ENCODE measurements around the gene CIAO3.

The CIAO3 gene

DNA sequence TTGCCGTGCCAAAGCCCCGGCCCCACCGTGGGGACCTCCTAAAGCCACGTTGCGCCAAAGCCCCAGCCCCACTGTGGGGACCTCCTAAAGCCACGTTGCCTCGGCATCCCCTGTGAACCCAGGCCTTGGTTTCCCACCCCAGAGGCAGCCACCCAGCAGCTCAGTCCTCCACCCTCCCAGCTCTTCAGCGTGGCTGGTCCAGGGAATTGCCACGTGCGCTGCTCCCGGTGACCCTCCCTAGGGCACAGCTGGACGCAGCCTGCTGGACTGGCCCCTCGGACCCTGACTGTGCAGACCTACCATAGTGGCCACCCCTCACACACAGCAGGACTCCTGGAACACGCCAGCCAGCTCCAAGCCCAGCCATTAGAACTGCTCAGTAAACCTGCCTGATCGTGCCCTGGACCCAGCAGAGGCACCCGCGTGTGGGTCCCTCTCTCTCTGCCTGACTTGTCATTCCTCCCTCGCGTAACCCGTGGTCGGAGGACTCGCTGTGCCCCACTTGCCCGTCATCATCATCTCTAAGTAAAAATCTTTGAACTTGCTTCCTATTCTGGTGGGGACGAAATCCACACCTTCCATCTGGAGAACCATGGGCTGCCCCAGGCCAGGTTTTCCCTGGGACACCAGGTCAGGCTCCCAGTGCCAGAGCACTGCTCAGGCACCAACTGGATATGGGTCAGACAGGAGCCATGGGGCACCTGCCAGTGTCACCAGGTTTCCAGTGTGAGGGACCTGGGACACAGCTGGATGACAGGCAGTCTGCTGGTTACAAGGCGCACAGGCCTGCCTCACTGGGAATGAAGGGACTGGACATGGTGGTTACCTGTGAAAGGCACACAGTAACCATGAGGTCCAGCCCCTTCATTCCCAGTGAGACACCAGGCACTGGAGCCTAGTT, 5.6 kb downstream of the CIAO3 start:
- no peak for DNase-seq (ENCODE audit: low read depth)

- DNase-seq (ENCODE audit: low read depth): no peak
Measured at GRCh38 chr16:734208-734980, 6.4 kb downstream of the CIAO3 start.

GRCh38 chr16:733382-734207, 7.2 kb downstream of the CIAO3 start:
- no peak for DNase-seq (ENCODE audit: low read depth)

DNA sequence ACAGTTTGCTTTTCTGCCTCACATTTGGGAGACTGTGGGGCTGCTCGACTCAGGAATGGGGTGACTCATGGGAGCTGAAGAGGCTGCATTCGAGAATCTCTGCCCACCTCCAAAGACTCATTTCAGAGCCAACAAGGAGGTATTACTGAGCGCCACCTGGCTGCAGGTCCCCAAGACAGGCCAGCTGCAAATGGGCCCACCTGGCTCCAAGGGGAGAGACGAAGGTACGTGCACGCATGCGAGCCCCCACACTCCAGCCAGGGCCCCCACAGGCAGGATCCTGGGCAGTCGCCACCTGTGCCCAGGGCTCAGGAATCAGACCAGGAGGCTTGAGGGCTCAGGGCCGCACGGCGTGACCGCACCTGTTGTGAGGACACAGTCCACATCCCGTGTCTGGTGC, 7.9 kb downstream of the CIAO3 start:
- no peak for DNase-seq (ENCODE audit: low read depth)

GRCh38 chr16:732332-732731, 8.5 kb downstream of the CIAO3 start:
- DNase-seq (ENCODE audit: low read depth): no peak

DNA sequence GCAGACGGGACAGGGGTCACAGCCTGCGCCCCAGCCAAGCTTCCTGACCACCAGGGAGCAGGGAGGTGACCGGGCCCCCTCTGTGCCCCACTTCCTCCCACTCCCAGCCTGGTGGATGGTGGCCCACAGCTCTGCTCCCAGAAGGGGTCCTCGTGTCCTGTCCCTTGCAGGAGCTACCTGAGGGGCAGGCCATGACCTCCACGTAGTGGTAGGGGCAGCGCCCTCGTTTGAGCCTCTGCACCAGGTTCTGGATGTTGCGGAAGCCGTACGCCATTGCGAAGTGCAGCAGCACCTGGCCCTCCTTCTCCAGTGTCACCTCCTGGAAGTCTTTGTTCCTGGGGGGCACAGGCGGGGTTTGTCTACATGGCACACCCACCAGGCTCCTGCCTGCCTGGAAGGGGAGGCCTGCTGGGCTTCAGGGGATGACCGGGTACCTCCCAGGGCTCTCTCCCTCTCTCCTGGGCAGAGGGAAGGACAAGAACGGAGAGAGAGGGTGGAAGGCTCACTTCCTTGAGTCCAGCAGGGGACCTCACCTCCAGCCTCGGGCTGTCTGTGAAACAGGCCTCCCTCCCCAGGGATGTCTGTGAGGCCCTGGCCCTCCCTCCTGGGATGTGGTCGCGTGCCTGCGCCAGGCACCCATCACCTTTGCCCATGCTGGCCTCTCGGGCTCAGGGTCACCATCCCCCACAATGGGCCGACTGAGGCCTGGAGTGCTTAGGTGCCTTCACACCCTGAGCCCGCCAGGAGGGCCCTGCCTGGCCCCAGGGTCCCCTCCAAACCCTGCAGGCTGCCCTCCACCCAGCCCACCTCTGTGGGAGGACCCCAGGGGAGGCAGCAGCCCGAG, 9.9 kb downstream of the CIAO3 start:
- no peak for DNase-seq (ENCODE audit: low read depth)

DNA sequence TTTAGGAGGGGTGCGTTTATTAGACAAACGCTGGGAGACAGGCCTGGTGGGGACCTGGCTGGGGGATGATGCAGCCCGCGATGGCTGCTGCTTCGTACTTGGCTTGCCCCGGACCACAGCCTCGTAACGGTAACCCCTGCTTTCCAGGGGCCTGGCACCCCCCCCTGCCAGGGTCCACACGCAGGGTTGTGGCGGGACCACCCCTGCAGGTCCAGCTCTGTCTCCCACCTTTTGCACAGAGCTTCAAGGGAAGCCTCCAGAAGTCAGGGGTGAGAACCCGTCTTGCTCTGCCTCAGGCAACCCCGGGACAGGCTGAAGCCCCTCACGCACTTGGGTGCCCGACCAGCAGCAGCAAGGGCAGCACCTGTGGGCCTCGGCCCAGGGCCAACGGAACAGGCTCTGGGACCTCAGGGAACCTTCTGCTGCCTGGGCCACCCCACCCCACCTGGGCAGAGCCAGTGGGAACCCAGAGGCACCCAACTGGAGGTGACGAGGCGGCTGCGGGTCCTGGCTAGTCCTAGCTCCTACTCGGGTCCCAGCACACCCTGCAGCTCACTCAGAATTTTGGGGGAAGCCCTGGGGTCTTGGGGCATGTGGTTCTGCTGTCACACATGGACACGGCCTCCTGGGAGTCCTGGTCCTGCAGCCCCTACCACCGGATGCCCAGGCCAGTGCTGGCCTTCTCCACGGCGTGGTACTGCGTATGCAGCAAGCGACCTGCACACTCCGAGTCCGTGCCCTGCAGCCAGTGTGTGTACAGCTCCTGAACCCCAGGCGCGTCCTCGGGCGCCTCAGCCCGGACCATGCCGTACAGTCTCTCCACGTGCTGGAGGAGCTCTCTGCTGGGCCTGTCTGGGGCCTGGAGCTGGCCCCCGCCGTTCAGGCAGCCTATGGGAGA, 10.8 kb downstream of the CIAO3 start:
- DNase-seq (ENCODE audit: low read depth): no peak

GRCh38 chr16:728890-729744, 11.7 kb downstream of the CIAO3 start:
- no peak for DNase-seq (ENCODE audit: low read depth)

DNA sequence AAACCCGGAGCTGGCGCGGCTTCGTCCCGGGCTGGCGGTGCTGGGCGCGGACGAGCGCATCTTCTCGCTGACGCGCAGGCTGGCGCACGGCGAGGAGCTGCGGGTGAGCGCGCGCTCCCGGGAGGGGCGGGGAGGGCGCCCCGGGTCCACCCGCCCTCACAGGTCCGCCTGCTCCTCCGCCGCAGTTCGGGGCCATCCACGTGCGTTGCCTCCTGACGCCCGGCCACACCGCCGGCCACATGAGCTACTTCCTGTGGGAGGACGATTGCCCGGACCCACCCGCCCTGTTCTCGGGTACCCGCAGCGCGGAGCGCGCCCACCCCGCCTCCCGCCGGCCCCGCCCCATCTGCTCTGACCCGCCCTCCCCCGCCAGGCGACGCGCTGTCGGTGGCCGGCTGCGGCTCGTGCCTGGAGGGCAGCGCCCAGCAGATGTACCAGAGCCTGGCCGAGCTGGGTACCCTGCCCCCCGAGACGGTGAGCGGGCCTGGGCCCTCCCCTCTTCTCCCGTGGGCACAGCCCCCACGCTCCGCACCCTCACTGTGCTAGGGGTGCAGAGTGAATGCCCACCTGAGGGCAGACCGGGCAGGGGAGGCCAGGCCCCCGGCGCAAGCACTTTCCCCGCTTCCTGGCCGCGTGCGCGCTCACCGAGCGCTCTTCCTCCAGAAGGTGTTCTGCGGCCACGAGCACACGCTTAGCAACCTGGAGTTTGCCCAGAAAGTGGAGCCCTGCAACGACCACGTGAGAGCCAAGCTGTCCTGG, 12.5 kb downstream of the CIAO3 start:
- peak; percentile 47 for DNase-seq (ENCODE audit: low read depth)

DNA sequence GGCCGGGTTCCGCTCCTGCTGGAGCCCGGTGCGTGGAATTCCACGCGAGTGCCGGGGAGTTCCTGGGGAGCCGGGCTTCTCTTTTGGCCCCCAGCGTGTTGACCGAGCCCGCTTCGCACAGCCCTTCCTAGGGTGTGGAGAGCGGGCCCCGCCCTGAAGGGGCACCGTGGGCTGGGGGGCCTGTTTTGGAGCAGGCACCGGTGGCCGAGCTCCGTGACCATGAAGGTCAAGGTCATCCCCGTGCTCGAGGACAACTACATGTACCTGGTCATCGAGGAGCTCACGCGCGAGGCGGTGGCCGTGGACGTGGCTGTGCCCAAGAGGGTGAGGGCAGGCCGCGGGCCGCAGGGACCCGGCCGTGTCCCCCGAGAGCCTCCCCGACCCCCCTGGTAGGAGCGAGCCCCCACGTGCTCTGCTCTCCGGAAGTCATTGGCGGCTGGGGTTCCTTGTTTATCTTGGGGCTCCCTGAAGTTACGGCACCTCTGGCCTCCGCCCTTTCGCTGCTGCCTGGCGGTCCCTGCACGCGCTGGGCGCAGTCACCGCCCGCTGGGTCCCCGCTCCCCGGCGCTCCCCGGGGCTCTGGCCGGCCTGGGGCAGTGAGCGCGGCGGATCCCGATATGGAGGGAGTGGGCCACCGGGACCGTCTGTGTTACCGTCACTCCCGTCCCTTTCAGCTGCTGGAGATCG, 13.4 kb downstream of the CIAO3 start:
- no peak for DNase-seq (ENCODE audit: low read depth)

GRCh38 chr16:726438-727290, 14.1 kb downstream of the CIAO3 start, which contains the start of the genes CCDC78 and HAGHL:
Gene CCDC78, minus strand, starts transcription at chr16:726443. Its CDS starts 76 bp downstream, at chr16:726367.
Gene HAGHL, plus strand, starts transcription at chr16:727106. Its CDS starts 404 bp downstream, at chr16:727510.
- peak; percentile 49 for DNase-seq (ENCODE audit: low read depth)

DNA sequence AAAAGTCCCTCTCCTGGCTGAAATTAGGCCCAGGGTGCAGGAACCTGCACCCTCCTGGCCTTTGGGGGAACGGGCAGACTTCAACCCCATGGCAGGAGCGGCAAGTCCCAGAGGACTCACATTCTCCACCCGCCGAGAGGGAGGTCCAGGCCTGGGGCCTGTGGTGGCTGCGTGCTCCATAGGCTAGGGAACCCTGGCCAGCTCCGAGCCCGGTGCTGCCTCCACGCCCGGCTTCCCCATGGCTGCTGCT, 14.7 kb downstream of the CIAO3 start:
- DNase-seq (ENCODE audit: low read depth): no peak

GRCh38 chr16:725463-726187, 15.2 kb downstream of the CIAO3 start:
- DNase-seq (ENCODE audit: low read depth): no peak

DNA sequence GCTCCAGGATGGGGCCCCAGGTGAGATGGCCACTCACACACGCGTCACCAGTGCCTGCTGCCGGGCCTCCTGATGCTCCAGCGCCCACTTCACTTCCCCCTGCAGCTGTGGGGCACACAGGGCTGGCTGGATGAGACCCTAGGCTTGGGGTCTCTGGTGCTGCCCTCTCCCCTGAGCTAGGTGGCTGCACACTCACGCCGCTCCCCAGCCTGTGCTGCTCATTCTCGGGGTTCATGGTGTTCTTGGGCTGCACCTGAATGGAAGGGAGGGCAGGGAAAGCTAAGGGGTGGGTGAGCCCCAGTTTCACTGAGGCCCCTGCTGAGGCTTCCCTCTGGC, 15.8 kb downstream of the CIAO3 start:
- DNase-seq (ENCODE audit: low read depth): no peak

GRCh38 chr16:724188-725040, 16.4 kb downstream of the CIAO3 start:
- DNase-seq (ENCODE audit: low read depth): no peak

DNA sequence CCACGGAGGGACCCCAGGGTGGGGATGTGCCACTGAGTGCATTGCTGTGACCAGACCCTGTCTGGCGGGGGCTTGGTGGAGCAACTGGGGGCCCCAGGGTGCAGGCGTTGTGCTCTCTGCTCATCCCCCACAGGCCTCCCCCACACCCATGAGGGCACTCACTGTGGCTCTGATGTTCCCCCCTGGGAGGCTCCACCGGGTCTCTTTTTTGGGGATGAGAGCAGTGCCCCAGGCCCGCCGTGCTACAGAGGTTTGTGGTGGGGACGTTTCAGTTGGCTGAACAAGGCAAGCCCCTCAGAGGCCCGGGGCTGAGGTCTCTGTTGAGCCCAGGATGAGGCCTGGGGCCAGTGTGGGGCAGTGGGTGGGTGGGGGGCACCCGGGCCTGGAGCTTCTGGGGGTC, 17.1 kb downstream of the CIAO3 start:
- no peak for DNase-seq (ENCODE audit: low read depth)
